Vein endothelial cell (primary cell): ENCODE results near the gene SALL3. TPM values are rescaled to one million over a fixed set of nuclear protein-coding genes. Genes with fewer than 3 reads are reported as not detected.

ENCODE experiments used
- total RNA-seq: library from RNA; depleted of rRNA; stranded (reverse); fragments of >200 nt; gene quantifications from 2 replicates; pipeline ENCODE4 v1.2.3, GENCODE V29; 2012

The SALL3 gene
- total RNA-seq, result not detected in 2 replicates

DNA sequence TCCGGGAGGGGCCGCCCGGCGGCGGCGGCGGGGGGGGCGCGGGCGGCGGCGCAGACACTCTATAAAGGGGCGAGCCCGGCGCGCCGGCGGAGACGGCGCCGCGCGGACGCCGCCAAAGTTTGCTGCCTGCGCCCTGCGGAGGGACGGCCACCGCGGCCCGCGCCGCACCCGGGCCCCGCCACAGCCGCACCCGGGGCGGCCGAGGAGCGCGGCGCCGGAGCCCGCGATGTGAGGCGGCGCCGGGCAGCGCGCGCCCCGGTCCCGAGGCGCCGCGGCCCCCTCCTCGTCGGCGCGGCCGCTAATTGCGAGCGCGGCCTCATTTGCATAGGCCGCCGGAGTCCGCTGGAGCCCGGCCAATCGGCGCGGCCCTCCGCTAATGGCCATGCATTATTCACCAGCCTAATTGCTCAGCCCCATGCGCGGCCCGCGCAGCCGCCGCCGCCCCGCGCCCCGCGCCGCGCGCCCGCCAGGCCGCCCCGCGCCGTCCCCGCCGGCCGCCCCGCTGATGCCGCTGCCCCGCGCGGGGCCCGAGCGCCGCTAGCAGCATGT is at the start of gene SALL3:
TSS of gene SALL3 (plus strand) at position 89 of the 549 bp plus-strand sequence. CDS start at position 546, 457 bp downstream.

Other genes starting within 250 kb of the SALL3 start
- 20.4 and 26.1 TPM in 2 replicates for gene ATP9B, start 89.6 kb downstream of the SALL3 start, total RNA-seq